Bronchial epithelial cell (primary cell): ENCODE measurements around the gene RRP36. TPM values are rescaled to one million over a fixed set of nuclear protein-coding genes. Genes with fewer than 3 reads are reported as not detected.
"Not testable (repeated sequence)": the region's sequence is repeated elsewhere in the genome, so short reads cannot be mapped to it uniquely, and the experiment has no call there.

Experiments used
- DNase-seq: peaks from one replicate; pipeline ENCODE4 v3.0.0-alpha.2; 2010; ENCODE audit warnings: low read depth
- FAIRE-seq: peaks from 2 replicates; lab custom pipeline; 2011; peaks lifted over from hg19 to GRCh38; lab: Jason Lieb, UNC
- H3K27me3 ChIP-seq: 2 replicates; pipeline ENCODE4 v1.5.1; 2011; ENCODE audit warnings: low read length; ENCODE audit not compliant: control insufficient read depth, insufficient read depth
- H3K36me3 ChIP-seq: 2 replicates; pipeline ENCODE4 v1.5.1; 2011; ENCODE audit warnings: low read length; ENCODE audit not compliant: control insufficient read depth, insufficient read depth
- H3K4me3 ChIP-seq: 2 replicates; pipeline ENCODE4 v1.5.1; 2011; ENCODE audit warnings: mild to moderate bottlenecking, low read depth, low read length, control low read depth
- CTCF ChIP-seq: IDR thresholded peaks from 2 replicates; pipeline ENCODE4 v1.5.1; 2011; ENCODE audit warnings: mild to moderate bottlenecking, moderate library complexity, low read length, control low read depth, inconsistent platforms; ENCODE audit not compliant: insufficient read depth, severe bottlenecking
- total RNA-seq: library from RNA; depleted of rRNA; stranded (reverse); fragments of >200 nt; gene quantifications from 2 replicates; pipeline ENCODE4 v1.2.1, GENCODE V29; 2014

The RRP36 gene
- total RNA-seq, 1 donor from 2014 or later: 97.1 TPM

GRCh38 chr6:43037197-43037596 is 15.8 kb downstream of the RRP36 start:
- DNase-seq (no peak), FAIRE-seq (peak; percentile 62)
- H3K36me3 ChIP-seq: peaks cover 22% of the 10 kb centered on the region
- H3K27me3 ChIP-seq: no peaks in the 10 kb centered on the region
- no peak for TF ChIP-seq CTCF
- no peak overlapping the region for H3K4me3 ChIP-seq

- FAIRE-seq (no peak), DNase-seq (no peak)
Observed at GRCh38 chr6:43037706-43038105, 16.3 kb downstream of the RRP36 start.

GRCh38 chr6:43038727-43039126 is 17.3 kb downstream of the RRP36 start:
- FAIRE-seq: no peak
- no peak for DNase-seq
- Histone ChIP-seq H3K4me3 (no peak overlapping the region), H3K36me3 (peaks cover 30% of the 10 kb centered on the region), H3K27me3 (no peaks in the 10 kb centered on the region)
- TF ChIP-seq CTCF: no peak

More at GRCh38 chr6:43037706-43038105, 16.3 kb downstream of the RRP36 start:
- Histone ChIP-seq H3K36me3 (peaks cover 21% of the 10 kb centered on the region), H3K4me3 (no peak overlapping the region), H3K27me3 (no peaks in the 10 kb centered on the region)
- TF ChIP-seq CTCF: no peak

GRCh38 chr6:43040542-43041257 is 19.3 kb downstream of the RRP36 start:
- peaks cover 32% of the 10 kb centered on the region for H3K36me3 ChIP-seq
- peak; percentile 80 for FAIRE-seq
- TF ChIP-seq CTCF: no peak

GRCh38 chr6:43041475-43041874 is 20.1 kb downstream of the RRP36 start:
- not testable (repeated sequence) for FAIRE-seq, DNase-seq, H3K27me3 ChIP-seq, H3K4me3 ChIP-seq
- peaks cover 39% of the 10 kb centered on the region for H3K36me3 ChIP-seq

More at GRCh38 chr6:43040542-43041257, 19.3 kb downstream of the RRP36 start:
- no peak overlapping the region for H3K4me3 ChIP-seq
- H3K27me3 ChIP-seq: no peaks in the 10 kb centered on the region
- no peak for DNase-seq

GRCh38 chr6:43043310-43043709 is 21.9 kb downstream of the RRP36 start:
- Histone ChIP-seq H3K36me3 (peaks cover 42% of the 10 kb centered on the region), H3K4me3 (no peak overlapping the region), H3K27me3 (no peaks in the 10 kb centered on the region)
- FAIRE-seq (no peak), DNase-seq (no peak)
- no peak for TF ChIP-seq CTCF
